ENCODE results near the gene CAMLG. TPM values are rescaled to one million over a fixed set of nuclear protein-coding genes. Genes with fewer than 3 reads are reported as not detected.
A peak's percentile ranks its signal among the peaks of the same experiment; 100 is the strongest.
"Not testable (repeated sequence)": the region's sequence is repeated elsewhere in the genome, so short reads cannot be mapped to it uniquely, and the experiment has no call there.

CAMLG gene
- total and polyA plus RNA-seq, 9 donors, result 40.6 to 91.9 (median 67.9) TPM

DNA sequence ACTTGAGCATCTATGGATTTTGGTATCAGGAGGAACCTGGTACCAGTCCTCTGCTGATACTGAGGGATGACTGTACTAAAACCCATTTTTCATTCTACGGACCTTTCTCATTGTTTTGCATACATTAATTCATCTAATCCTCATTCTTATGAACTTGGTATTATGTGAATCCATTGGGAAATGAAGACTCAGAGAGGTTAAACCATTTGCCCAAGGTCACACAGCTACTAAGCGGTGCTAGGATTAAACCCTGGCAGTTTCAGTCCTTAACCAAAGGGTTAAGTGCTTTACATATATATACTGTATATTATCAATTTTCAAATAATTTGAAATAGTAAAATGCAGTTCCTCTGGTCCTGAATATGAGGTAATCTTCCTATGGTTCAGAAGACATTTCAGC lies 3.8 kb downstream of the CAMLG start:
- no peak overlapping the region for H3K4me3 ChIP-seq
- no peak overlapping the region for H3K27ac ChIP-seq
- no peak for TF ChIP-seq EP300 (IDR thresholded peaks at IDR 0.05)
- TF ChIP-seq, protein P1, sequence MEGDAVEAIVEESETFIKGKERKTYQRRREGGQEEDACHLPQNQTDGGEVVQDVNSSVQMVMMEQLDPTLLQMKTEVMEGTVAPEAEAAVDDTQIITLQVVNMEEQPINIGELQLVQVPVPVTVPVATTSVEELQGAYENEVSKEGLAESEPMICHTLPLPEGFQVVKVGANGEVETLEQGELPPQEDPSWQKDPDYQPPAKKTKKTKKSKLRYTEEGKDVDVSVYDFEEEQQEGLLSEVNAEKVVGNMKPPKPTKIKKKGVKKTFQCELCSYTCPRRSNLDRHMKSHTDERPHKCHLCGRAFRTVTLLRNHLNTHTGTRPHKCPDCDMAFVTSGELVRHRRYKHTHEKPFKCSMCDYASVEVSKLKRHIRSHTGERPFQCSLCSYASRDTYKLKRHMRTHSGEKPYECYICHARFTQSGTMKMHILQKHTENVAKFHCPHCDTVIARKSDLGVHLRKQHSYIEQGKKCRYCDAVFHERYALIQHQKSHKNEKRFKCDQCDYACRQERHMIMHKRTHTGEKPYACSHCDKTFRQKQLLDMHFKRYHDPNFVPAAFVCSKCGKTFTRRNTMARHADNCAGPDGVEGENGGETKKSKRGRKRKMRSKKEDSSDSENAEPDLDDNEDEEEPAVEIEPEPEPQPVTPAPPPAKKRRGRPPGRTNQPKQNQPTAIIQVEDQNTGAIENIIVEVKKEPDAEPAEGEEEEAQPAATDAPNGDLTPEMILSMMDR (IDR thresholded peaks at IDR 0.05), result no peak
- no peak for TF ChIP-seq POLR2A (IDR thresholded peaks at IDR 0.05)
- 91 to 97% (median 95%) methylated on average over 2 of the region's 2 CpGs for WGBS, 3 donors
- peaks cover 2% of the 10 kb centered on the region for H3K4me1 ChIP-seq (ENCODE audit: insufficient read depth)
- DNase-seq, result no peak
- intact Hi-C loops (cut with DNase I), result loop anchor here in 2 of 4 donors (5.0 to 10.0 kb wide), 2 partner anchors 163 to 165 kb away; partner anchors contain the start of gene PCBD2 (in 2 of the 2)
- no peaks in the 10 kb centered on the region for H3K9me3 ChIP-seq
- H3K27me3 ChIP-seq, result no peaks in the 10 kb centered on the region
- no peaks in the 10 kb centered on the region for H3K36me3 ChIP-seq

DNA sequence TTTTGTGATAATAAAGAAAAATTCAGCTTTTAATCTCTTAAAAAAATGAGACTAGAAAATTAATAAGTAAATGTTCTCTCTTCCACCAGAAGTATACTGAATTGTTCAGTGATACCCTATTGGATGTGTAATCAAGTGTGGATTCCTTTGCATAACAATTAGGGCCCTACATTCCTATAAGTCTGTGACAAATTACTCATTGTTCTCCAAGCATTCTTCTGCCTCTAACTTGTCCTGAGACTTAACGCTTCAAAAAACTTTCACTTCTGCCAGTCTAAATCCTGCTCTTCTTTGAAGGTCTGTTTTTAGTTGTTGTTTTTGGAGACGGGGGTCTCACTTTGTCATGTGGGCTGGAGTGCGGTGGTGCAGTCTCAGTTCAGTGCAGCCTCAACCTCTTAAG lies 11.1 kb downstream of the CAMLG start:
- no peak for DNase-seq
- Histone ChIP-seq H3K27me3 (no peaks in the 10 kb centered on the region), H3K4me3 (no peak overlapping the region), H3K36me3 (no peaks in the 10 kb centered on the region), H3K9me3 (no peaks in the 10 kb centered on the region), H3K4me1 (ENCODE audit: insufficient read depth) (no peaks in the 10 kb centered on the region), H3K27ac (no peak overlapping the region)
- intact Hi-C loops (cut with DNase I), result loop anchor here in 1 of 4 donors (10.0 kb wide), 1 partner anchor 155 kb away; the partner anchor contains the start of gene PCBD2
- WGBS, 3 donors, result 87 to 96% (median 87%) methylated on average over 3 of the region's 3 CpGs
- TF ChIP-seq POLR2A (IDR thresholded peaks at IDR 0.05) (no peak), EP300 (IDR thresholded peaks at IDR 0.05) (no peak)
- TF ChIP-seq, protein P1 (IDR thresholded peaks at IDR 0.05), result no peak

DNA sequence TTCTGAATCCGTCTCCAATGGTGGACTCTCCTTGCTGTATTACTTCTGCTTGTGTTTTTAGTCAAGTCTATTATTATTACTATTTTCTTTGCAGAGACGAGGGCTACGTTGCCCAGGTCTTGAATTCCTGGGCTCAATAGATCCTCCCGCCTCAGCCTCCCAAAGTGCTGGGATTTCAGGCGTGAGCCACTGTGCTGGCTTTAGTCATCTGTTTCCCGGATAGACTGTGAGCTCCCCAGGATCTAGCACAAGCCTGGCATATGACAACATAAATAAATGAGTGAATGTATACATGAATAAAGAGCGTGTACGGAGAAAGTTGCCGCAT lies 19.8 kb downstream of the CAMLG start:
- TF ChIP-seq, protein P1 (IDR thresholded peaks at IDR 0.05), result no peak
- TF ChIP-seq EP300 (IDR thresholded peaks at IDR 0.05), result no peak
- TF ChIP-seq POLR2A (IDR thresholded peaks at IDR 0.05), result no peak
- no peak overlapping the region for H3K27ac ChIP-seq
- no peaks in the 10 kb centered on the region for H3K27me3 ChIP-seq
- no peaks in the 10 kb centered on the region for H3K36me3 ChIP-seq
- 11 to 15% (median 12%) methylated on average over 9 of the region's 9 CpGs for WGBS, 3 donors
- H3K9me3 ChIP-seq, result no peaks in the 10 kb centered on the region
- intact Hi-C loops (cut with DNase I), result no loop called here
- H3K4me3 ChIP-seq, result peak overlapping the region; percentile 58
- peaks cover 4% of the 10 kb centered on the region for H3K4me1 ChIP-seq (ENCODE audit: insufficient read depth)
- DNase-seq, result no peak

DNA sequence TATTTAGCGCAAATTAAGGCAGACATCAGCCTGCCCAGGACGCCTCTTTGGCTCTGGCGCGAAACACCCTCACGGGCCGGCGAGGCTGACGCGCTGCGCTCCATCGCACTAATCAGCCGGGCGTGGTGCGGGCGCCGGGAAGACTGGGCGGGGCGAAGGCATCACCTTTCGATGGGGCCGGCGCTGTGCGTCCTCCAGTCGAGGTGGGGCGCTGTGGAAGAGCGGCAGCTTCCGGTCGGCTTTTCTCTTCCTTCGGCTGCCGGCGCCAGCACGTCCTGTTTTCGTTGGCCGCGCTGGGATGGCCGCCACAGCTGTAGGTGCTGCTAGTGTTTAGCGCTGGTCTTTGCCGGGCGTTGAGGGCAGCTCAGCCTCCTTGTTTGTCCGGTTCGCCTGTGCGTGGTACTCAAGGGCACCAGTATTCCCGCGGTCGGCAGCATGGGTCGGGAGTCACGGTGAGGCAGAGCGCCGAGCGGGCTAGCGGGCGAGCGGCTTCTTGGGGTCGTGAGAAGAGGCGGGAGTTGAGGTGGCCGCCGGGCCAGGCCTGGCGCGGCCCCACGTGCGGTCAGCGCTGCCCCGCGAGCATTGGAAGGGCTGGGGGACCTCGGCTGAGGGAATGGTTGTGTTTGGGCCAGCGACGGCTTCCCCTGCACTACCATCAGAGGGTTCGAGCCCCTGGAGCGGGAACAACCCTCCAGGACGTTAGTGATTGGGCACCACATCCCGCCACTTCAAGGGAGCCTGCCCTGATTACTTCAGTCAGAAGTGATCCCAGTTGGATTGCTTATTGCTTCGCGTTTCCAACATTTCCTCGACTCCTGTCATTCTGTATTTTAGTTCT lies 20.4 kb downstream of the CAMLG start, which contains the start of gene DDX46:
TSS of gene DDX46 (plus strand) at position 276 of the 838 bp plus-strand sequence. CDS start at position 436, 160 bp downstream.
- Histone ChIP-seq H3K9me3 (no peaks in the 10 kb centered on the region), H3K36me3 (no peaks in the 10 kb centered on the region), H3K27me3 (no peaks in the 10 kb centered on the region), H3K4me3 (peak within 1 kb of the TSS; percentile 58), H3K27ac (no peak within 1 kb of the TSS), H3K4me1 (ENCODE audit: insufficient read depth) (peaks cover 4% of the 10 kb centered on the region)
- TF ChIP-seq, protein P1 (IDR thresholded peaks at IDR 0.05), result peak; percentile 43 to 79 (median 75)
- no peak for TF ChIP-seq EP300 (IDR thresholded peaks at IDR 0.05)
- intact Hi-C loops (cut with DNase I), result no loop called here
- peak; percentile 88 to 96 (median 93) for DNase-seq
- 0 to 1% (median 0%) methylated on average over 61 to 73 of the region's 73 CpGs for WGBS, 3 donors

DNA sequence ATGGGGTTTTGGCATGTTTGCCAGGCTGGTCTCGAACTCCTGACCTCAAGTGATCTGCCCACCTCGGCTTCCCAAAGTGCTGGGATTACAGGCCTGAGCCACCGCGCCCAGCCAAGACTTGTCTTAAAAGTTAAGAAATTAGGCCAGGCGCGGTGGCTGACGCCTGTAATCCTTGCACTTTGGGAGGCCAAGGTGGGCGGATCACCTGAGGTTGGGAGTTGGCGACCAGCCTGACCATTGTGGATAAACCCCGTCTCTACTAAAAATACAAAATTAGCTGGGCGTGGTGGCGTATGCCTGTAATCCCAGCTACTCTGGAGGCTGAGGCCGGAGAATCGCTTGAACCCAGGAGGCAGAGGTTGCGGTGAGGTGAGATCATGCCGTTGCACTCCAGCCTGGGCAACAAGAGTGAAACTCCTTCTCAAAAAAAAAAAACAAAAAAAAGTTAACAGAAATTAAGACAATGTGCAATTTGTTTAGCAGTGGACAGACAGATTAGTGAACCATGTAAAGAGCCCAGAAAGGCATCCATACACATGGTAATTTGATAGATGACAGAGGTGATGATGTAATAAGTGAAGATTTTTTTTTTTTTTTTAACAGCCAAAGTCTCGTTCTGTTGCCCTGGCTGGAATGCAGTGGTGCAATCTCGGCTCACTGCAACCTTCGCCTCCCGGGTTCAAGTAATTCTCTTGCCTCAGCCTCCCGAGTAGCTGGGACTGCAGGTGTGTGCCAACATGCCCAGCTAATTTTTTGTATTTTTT lies 29.4 kb downstream of the CAMLG start:
- intact Hi-C loops (cut with DNase I); DNase-seq; H3K27ac ChIP-seq; H3K36me3 ChIP-seq; H3K4me3 ChIP-seq; H3K9me3 ChIP-seq; H3K4me1 ChIP-seq (ENCODE audit: insufficient read depth); H3K27me3 ChIP-seq: not testable (repeated sequence)
- WGBS, 3 donors, result 94 to 95% (median 95%) methylated on average over 21 of the region's 21 CpGs
